Activated CD8-positive, alpha-beta T cell treated with anti-CD3 and anti-CD28 coated beads for 36 hours (primary cell): Measurements from ENCODE around the gene POLR3GL. TPM values are rescaled to one million over a fixed set of nuclear protein-coding genes. Genes with fewer than 3 reads are reported as not detected.
"Not testable (repeated sequence)": the region's sequence is repeated elsewhere in the genome, so short reads cannot be mapped to it uniquely, and the experiment has no call there.

Experiments used
- ATAC-seq: fragments of 200-7000 bp; cut with Tn5 transposase; one replicate; pipeline ENCODE4 v1.10.0; 2021; ENCODE audit warnings: mild to moderate bottlenecking, moderate library complexity
- CTCF ChIA-PET: fragments of 350-600 bp; sonication (Branson Sonifier 250); formaldehyde crosslinking; loops from one replicate; lab custom pipeline; 2021; ENCODE audit warnings: antibody characterized with exemption; lab: Charles Lee
- POLR2A ChIA-PET: fragments of 350-600 bp; sonication (Branson Sonifier 250); formaldehyde crosslinking; loops from one replicate; lab custom pipeline; 2021; ENCODE audit warnings: antibody characterized with exemption; lab: Charles Lee
- DNase-seq: peaks from one replicate; pipeline ENCODE4 v3.0.0-alpha.2; 2020
- H3K27ac Mint-ChIP-seq: one replicate; pipeline ENCODE4 v1.8.0; 2021; ENCODE audit warnings: mild to moderate bottlenecking, mixed read lengths
- H3K27me3 Mint-ChIP-seq: one replicate; pipeline ENCODE4 v1.8.0; 2021; ENCODE audit warnings: mixed read lengths
- H3K36me3 Mint-ChIP-seq: one replicate; pipeline ENCODE4 v1.8.0; 2021; ENCODE audit warnings: low read depth, mixed read lengths
- H3K4me1 Mint-ChIP-seq: one replicate; pipeline ENCODE4 v1.8.0; 2021; ENCODE audit warnings: low read depth, mixed read lengths
- H3K4me3 Mint-ChIP-seq: one replicate; pipeline ENCODE4 v1.8.0; 2021; ENCODE audit warnings: mild to moderate bottlenecking, moderate library complexity, mixed read lengths
- H3K9me3 Mint-ChIP-seq: one replicate; pipeline ENCODE4 v1.8.0; 2021; ENCODE audit warnings: mixed read lengths
- CTCF ChIP-seq: fragments of 200-600 bp; IDR thresholded peaks from one replicate; pipeline ENCODE4 v1.8.0; 2022; ENCODE audit warnings: antibody characterized with exemption, mild to moderate bottlenecking
- intact Hi-C: fragments of 100-400 bp; cut with micrococcal nuclease; formaldehyde crosslinking; loops from one replicate; pipeline ENCODE4 v1.10.0; 2022
- total RNA-seq, 2 experiments: library from RNA; stranded (reverse); gene quantifications; one replicate each; pipeline ENCODE4 v1.2.3, GENCODE V29; 2021

POLR3GL gene
- total RNA-seq, 2 experiments from 2014 or later: 22.3 to 23.3 TPM

GRCh38 chr1:145918992-145919939 is 45.2 kb upstream of the POLR3GL start:
- TF ChIP-seq CTCF: no peak
- peak overlapping the region; percentile 96 for H3K4me3 Mint-ChIP-seq
- peak overlapping the region; percentile 97 for H3K27ac Mint-ChIP-seq
- POLR2A ChIA-PET: interaction anchor here (0.6 to 4.3 kb wide), 30 partner anchors 8 to 638 kb away, joined by 3 to 34 read pairs (median 4); partner anchors contain the start of genes ANKRD34A, ITGA10, LIX1L and NUDT17
- CTCF ChIA-PET: interaction anchor here (0.7 to 1.8 kb wide), 7 partner anchors 8 to 73 kb away, joined by 3 to 7 read pairs (median 3); partner anchors contain the start of genes ANKRD34A, ITGA10, POLR3GL and RBM8A
- peak; percentile 49 for DNase-seq
- peaks cover 39% of the 10 kb centered on the region for H3K36me3 Mint-ChIP-seq
- intact Hi-C loops: loop anchor here (10.0 kb wide), 1 partner anchor 74 kb away; the partner anchor contains the start of gene NUDT17
- no peaks in the 10 kb centered on the region for H3K9me3 Mint-ChIP-seq
- peak; percentile 4 for ATAC-seq
- H3K27me3 Mint-ChIP-seq: no peaks in the 10 kb centered on the region
- H3K4me1 Mint-ChIP-seq: peaks cover 52% of the 10 kb centered on the region

- Mint-ChIP-seq H3K4me3 (peak overlapping the region; percentile 96), H3K27ac (peak overlapping the region; percentile 46), H3K4me1 (peaks cover 49% of the 10 kb centered on the region), H3K36me3 (peaks cover 37% of the 10 kb centered on the region)
- H3K27me3 Mint-ChIP-seq, DNase-seq, ATAC-seq, H3K9me3 Mint-ChIP-seq, CTCF ChIA-PET, intact Hi-C loops: not testable (repeated sequence)
- POLR2A ChIA-PET: interaction anchor here (1.0 kb wide), 1 partner anchor 64 kb away, joined by 3 read pairs; no protein-coding TSS in a partner anchor
Measured at GRCh38 chr1:145920297-145920696, 44.2 kb upstream of the POLR3GL start.

GRCh38 chr1:145922266-145922665 is 42.2 kb upstream of the POLR3GL start:
- no peak for DNase-seq
- intact Hi-C loops: no loop called here
- TF ChIP-seq CTCF: no peak
- H3K4me3 Mint-ChIP-seq: no peak overlapping the region
- H3K9me3 Mint-ChIP-seq: no peaks in the 10 kb centered on the region
- H3K4me1 Mint-ChIP-seq: peaks cover 46% of the 10 kb centered on the region
- peaks cover 26% of the 10 kb centered on the region for H3K36me3 Mint-ChIP-seq
- ATAC-seq: no peak
- H3K27me3 Mint-ChIP-seq: no peaks in the 10 kb centered on the region
- peak overlapping the region; percentile 67 for H3K27ac Mint-ChIP-seq
- POLR2A ChIA-PET: interaction anchor here (1.1 to 1.6 kb wide), 6 partner anchors 10 to 78 kb away, joined by 3 to 11 read pairs (median 4); partner anchors contain the start of genes ANKRD34A and POLR3GL
- CTCF ChIA-PET: interaction anchor here (1.5 kb wide), 2 partner anchors 32 to 77 kb away, joined by 3 to 6 read pairs; partner anchors contain the start of gene NUDT17

- Mint-ChIP-seq H3K36me3 (peaks cover 15% of the 10 kb centered on the region), H3K27ac (no peak overlapping the region), H3K27me3 (no peaks in the 10 kb centered on the region), H3K4me1 (peaks cover 25% of the 10 kb centered on the region), H3K9me3 (no peaks in the 10 kb centered on the region), H3K4me3 (no peak overlapping the region)
- POLR2A ChIA-PET: interaction anchor here (0.6 to 8.6 kb wide), 25 partner anchors 9 to 125 kb away, joined by 3 to 160 read pairs (median 6); partner anchors contain the start of genes ANKRD34A, ITGA10, LIX1L and NUDT17
- CTCF ChIA-PET: interaction anchor here (1.0 to 2.3 kb wide), 10 partner anchors 9 to 81 kb away, joined by 3 to 19 read pairs (median 6); partner anchors contain the start of genes ANKRD34A, ITGA10, LIX1L and NUDT17
- intact Hi-C loops: loop anchor here (5.0 kb wide), 1 partner anchor 36 kb away; the partner anchor contains the start of genes ANKRD34A and POLR3GL
- peak; percentile 35 for ATAC-seq
- no peak for TF ChIP-seq CTCF
- DNase-seq: peak; percentile 77
Measured at GRCh38 chr1:145926686-145927062, 37.8 kb upstream of the POLR3GL start.
